ENCODE results near the gene PLCB4. TPM values are rescaled to one million over a fixed set of nuclear protein-coding genes. Genes with fewer than 3 reads are reported as not detected.

PLCB4 gene
- total RNA-seq, 1 experiment from 2014 or later, result 12.6 TPM

DNA sequence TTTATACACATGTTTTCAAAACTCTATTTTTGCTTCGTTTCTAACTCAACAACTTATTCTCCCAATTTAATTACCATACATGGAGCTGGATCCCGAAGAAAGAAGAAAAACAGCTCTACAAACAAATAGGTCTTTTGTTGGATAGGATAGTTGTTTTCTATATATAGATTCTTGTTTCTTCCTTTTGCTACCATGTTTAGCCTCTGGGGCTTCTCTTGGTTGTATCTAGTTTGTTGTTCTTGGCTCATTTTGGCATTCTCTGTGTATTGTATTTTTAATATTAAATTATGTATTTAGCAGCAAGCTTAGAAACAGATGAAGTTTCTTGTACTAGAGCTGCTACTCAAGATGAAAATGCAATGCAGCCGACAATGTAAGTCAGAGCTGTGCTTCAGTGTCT is 60.9 kb downstream of the PLCB4 start (continued):
- no peak for TF ChIP-seq FOXJ3 (CRISPR knock-in tag; IDR thresholded peaks at IDR 0.05; ENCODE audit: borderline replicate concordance)
- no peak for TF ChIP-seq ZMAT4 (CRISPR knock-in tag; IDR thresholded peaks at IDR 0.05)
- TF ChIP-seq, protein P1, sequence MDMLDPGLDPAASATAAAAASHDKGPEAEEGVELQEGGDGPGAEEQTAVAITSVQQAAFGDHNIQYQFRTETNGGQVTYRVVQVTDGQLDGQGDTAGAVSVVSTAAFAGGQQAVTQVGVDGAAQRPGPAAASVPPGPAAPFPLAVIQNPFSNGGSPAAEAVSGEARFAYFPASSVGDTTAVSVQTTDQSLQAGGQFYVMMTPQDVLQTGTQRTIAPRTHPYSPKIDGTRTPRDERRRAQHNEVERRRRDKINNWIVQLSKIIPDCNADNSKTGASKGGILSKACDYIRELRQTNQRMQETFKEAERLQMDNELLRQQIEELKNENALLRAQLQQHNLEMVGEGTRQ (CRISPR knock-in tag; IDR thresholded peaks at IDR 0.05), result no peak
- TF ChIP-seq, protein P2, sequence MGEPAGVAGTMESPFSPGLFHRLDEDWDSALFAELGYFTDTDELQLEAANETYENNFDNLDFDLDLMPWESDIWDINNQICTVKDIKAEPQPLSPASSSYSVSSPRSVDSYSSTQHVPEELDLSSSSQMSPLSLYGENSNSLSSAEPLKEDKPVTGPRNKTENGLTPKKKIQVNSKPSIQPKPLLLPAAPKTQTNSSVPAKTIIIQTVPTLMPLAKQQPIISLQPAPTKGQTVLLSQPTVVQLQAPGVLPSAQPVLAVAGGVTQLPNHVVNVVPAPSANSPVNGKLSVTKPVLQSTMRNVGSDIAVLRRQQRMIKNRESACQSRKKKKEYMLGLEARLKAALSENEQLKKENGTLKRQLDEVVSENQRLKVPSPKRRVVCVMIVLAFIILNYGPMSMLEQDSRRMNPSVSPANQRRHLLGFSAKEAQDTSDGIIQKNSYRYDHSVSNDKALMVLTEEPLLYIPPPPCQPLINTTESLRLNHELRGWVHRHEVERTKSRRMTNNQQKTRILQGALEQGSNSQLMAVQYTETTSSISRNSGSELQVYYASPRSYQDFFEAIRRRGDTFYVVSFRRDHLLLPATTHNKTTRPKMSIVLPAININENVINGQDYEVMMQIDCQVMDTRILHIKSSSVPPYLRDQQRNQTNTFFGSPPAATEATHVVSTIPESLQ (CRISPR knock-in tag; IDR thresholded peaks at IDR 0.05), result no peak
- no peak for TF ChIP-seq NR1H2 (CRISPR knock-in tag; IDR thresholded peaks at IDR 0.05)
- TF ChIP-seq ERG (CRISPR knock-in tag; IDR thresholded peaks at IDR 0.05), result no peak
- TF ChIP-seq SMAD4 (CRISPR knock-in tag; IDR thresholded peaks at IDR 0.05), result no peak
- TF ChIP-seq MAX (CRISPR knock-in tag; IDR thresholded peaks at IDR 0.05), result no peak
- no peak for TF ChIP-seq MYBL2 (CRISPR knock-in tag; IDR thresholded peaks at IDR 0.05)
- TF ChIP-seq TP53 (CRISPR knock-in tag; IDR thresholded peaks at IDR 0.05), result no peak
- no peak for TF ChIP-seq RORB (CRISPR knock-in tag; IDR thresholded peaks at IDR 0.05)
- TF ChIP-seq ZNF263 (CRISPR knock-in tag; IDR thresholded peaks at IDR 0.05; ENCODE audit: low read depth), result no peak
- no peak for TF ChIP-seq ZNF121 (CRISPR knock-in tag; IDR thresholded peaks at IDR 0.05)

DNA sequence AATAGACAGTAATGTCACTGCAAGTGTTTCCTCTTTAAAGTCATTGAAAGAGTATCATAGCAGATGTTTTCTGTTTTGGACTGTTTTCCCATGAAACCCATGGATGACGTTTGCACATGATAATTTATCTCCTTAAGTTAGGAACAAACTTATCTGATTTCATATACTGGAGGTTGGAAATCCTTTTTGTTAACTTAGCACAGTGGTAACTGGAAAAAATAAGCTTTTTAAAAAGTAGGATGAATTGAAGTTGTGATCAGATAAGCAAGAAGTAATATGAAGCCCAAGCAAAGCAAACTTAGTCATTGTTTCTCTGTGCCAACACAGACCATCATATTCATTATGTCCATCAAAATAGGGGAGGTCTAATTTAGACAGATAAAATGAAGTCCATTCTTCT is 61.6 kb downstream of the PLCB4 start:
- Mint-ChIP-seq H3K4me3 (no peak overlapping the region), H3K36me3 (peaks cover 23% of the 10 kb centered on the region), H3K27me3 (ENCODE audit: low read depth) (no peaks in the 10 kb centered on the region), H3K9me3 (peaks cover 32% of the 10 kb centered on the region), H3K27ac (no peak overlapping the region), H3K4me1 (no peaks in the 10 kb centered on the region)
- no peak for ATAC-seq
- CTCF ChIA-PET, result no interaction called here
- no peak for DNase-seq (ENCODE audit: low spot score)
- POLR2A ChIA-PET, result no interaction called here
- TF ChIP-seq ZNF281 (CRISPR knock-in tag; IDR thresholded peaks at IDR 0.05), result no peak
- TF ChIP-seq ZNF425 (CRISPR knock-in tag; conservative IDR thresholded peaks at IDR 0.05), result no peak
- TF ChIP-seq, protein P3, sequence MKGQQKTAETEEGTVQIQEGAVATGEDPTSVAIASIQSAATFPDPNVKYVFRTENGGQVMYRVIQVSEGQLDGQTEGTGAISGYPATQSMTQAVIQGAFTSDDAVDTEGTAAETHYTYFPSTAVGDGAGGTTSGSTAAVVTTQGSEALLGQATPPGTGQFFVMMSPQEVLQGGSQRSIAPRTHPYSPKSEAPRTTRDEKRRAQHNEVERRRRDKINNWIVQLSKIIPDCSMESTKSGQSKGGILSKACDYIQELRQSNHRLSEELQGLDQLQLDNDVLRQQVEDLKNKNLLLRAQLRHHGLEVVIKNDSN (CRISPR knock-in tag; IDR thresholded peaks at IDR 0.05), result no peak
- no peak for TF ChIP-seq OVOL2 (CRISPR knock-in tag; IDR thresholded peaks at IDR 0.05; ENCODE audit: borderline replicate concordance)
- TF ChIP-seq, protein P4, sequence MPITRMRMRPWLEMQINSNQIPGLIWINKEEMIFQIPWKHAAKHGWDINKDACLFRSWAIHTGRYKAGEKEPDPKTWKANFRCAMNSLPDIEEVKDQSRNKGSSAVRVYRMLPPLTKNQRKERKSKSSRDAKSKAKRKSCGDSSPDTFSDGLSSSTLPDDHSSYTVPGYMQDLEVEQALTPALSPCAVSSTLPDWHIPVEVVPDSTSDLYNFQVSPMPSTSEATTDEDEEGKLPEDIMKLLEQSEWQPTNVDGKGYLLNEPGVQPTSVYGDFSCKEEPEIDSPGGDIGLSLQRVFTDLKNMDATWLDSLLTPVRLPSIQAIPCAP (CRISPR knock-in tag; IDR thresholded peaks at IDR 0.05), result no peak
- no peak for TF ChIP-seq SMAD3 (CRISPR knock-in tag; IDR thresholded peaks at IDR 0.05; ENCODE audit: borderline replicate concordance)
- no peak for TF ChIP-seq ESRRA (CRISPR knock-in tag; IDR thresholded peaks at IDR 0.05; ENCODE audit: borderline replicate concordance)
- TF ChIP-seq, protein P5, sequence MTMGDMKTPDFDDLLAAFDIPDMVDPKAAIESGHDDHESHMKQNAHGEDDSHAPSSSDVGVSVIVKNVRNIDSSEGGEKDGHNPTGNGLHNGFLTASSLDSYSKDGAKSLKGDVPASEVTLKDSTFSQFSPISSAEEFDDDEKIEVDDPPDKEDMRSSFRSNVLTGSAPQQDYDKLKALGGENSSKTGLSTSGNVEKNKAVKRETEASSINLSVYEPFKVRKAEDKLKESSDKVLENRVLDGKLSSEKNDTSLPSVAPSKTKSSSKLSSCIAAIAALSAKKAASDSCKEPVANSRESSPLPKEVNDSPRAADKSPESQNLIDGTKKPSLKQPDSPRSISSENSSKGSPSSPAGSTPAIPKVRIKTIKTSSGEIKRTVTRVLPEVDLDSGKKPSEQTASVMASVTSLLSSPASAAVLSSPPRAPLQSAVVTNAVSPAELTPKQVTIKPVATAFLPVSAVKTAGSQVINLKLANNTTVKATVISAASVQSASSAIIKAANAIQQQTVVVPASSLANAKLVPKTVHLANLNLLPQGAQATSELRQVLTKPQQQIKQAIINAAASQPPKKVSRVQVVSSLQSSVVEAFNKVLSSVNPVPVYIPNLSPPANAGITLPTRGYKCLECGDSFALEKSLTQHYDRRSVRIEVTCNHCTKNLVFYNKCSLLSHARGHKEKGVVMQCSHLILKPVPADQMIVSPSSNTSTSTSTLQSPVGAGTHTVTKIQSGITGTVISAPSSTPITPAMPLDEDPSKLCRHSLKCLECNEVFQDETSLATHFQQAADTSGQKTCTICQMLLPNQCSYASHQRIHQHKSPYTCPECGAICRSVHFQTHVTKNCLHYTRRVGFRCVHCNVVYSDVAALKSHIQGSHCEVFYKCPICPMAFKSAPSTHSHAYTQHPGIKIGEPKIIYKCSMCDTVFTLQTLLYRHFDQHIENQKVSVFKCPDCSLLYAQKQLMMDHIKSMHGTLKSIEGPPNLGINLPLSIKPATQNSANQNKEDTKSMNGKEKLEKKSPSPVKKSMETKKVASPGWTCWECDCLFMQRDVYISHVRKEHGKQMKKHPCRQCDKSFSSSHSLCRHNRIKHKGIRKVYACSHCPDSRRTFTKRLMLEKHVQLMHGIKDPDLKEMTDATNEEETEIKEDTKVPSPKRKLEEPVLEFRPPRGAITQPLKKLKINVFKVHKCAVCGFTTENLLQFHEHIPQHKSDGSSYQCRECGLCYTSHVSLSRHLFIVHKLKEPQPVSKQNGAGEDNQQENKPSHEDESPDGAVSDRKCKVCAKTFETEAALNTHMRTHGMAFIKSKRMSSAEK (CRISPR knock-in tag; IDR thresholded peaks at IDR 0.05; ENCODE audit: borderline replicate concordance), result no peak

Measured in WTC11 (cell line).